Ishikawa (cell line): ENCODE results near the gene RECK.

Source experiments
- CEBPB ChIP-seq: IDR thresholded peaks from 2 replicates; pipeline ENCODE4 v1.6.1; 2012
- CREB1 ChIP-seq: IDR thresholded peaks from 2 replicates; pipeline ENCODE4 v1.6.1; 2012; ENCODE audit warnings: low read depth
- EGR1 ChIP-seq: IDR thresholded peaks from 2 replicates; pipeline ENCODE4 v1.6.1; 2012
- EP300 ChIP-seq: IDR thresholded peaks from 2 replicates; pipeline ENCODE4 v1.6.1; 2012; ENCODE audit warnings: borderline replicate concordance
- FOXM1 ChIP-seq: IDR thresholded peaks from 2 replicates; pipeline ENCODE4 v1.6.1; 2012; ENCODE audit warnings: low read depth, borderline replicate concordance
- MAX ChIP-seq: IDR thresholded peaks from 2 replicates; pipeline ENCODE4 v1.6.1; 2012
- NFIC ChIP-seq: IDR thresholded peaks from 2 replicates; pipeline ENCODE4 v1.6.1; 2012
- RAD21 ChIP-seq: IDR thresholded peaks from 2 replicates; pipeline ENCODE4 v1.6.1; 2012; ENCODE audit warnings: low read depth
- TAF1 ChIP-seq: IDR thresholded peaks from 2 replicates; pipeline ENCODE4 v1.6.1; 2012; ENCODE audit warnings: low read depth, mild to moderate bottlenecking
- TCF12 ChIP-seq: IDR thresholded peaks from 2 replicates; pipeline ENCODE4 v1.6.1; 2012; ENCODE audit warnings: low read depth
- TEAD4 ChIP-seq: IDR thresholded peaks from 2 replicates; pipeline ENCODE4 v1.6.1; 2012
- YY1 ChIP-seq: IDR thresholded peaks from 2 replicates; pipeline ENCODE4 v1.6.1; 2012; ENCODE audit warnings: low read depth
- ZBTB7A ChIP-seq: IDR thresholded peaks from 2 replicates; pipeline ENCODE4 v1.6.1; 2012; ENCODE audit warnings: low read depth
- TF ChIP-seq, protein P1 (sequence below): IDR thresholded peaks from 2 replicates; pipeline ENCODE4 v1.6.1; 2012; ENCODE audit warnings: low read depth, mild to moderate bottlenecking
- TF ChIP-seq, protein P2 (sequence below): IDR thresholded peaks from 2 replicates; pipeline ENCODE4 v1.6.1; 2012

RECK gene

GRCh38 chr9:36163049-36163785, 126.5 kb downstream of the RECK start:
- TF ChIP-seq RAD21 (no peak), TAF1 (no peak), TEAD4 (no peak), CREB1 (no peak), FOXM1 (no peak), EGR1 (no peak), NFIC (no peak), CEBPB (no peak)
- TF ChIP-seq, protein P1, sequence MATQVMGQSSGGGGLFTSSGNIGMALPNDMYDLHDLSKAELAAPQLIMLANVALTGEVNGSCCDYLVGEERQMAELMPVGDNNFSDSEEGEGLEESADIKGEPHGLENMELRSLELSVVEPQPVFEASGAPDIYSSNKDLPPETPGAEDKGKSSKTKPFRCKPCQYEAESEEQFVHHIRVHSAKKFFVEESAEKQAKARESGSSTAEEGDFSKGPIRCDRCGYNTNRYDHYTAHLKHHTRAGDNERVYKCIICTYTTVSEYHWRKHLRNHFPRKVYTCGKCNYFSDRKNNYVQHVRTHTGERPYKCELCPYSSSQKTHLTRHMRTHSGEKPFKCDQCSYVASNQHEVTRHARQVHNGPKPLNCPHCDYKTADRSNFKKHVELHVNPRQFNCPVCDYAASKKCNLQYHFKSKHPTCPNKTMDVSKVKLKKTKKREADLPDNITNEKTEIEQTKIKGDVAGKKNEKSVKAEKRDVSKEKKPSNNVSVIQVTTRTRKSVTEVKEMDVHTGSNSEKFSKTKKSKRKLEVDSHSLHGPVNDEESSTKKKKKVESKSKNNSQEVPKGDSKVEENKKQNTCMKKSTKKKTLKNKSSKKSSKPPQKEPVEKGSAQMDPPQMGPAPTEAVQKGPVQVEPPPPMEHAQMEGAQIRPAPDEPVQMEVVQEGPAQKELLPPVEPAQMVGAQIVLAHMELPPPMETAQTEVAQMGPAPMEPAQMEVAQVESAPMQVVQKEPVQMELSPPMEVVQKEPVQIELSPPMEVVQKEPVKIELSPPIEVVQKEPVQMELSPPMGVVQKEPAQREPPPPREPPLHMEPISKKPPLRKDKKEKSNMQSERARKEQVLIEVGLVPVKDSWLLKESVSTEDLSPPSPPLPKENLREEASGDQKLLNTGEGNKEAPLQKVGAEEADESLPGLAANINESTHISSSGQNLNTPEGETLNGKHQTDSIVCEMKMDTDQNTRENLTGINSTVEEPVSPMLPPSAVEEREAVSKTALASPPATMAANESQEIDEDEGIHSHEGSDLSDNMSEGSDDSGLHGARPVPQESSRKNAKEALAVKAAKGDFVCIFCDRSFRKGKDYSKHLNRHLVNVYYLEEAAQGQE, result no peak
- TF ChIP-seq, protein P2, sequence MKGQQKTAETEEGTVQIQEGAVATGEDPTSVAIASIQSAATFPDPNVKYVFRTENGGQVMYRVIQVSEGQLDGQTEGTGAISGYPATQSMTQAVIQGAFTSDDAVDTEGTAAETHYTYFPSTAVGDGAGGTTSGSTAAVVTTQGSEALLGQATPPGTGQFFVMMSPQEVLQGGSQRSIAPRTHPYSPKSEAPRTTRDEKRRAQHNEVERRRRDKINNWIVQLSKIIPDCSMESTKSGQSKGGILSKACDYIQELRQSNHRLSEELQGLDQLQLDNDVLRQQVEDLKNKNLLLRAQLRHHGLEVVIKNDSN, result no peak

DNA sequence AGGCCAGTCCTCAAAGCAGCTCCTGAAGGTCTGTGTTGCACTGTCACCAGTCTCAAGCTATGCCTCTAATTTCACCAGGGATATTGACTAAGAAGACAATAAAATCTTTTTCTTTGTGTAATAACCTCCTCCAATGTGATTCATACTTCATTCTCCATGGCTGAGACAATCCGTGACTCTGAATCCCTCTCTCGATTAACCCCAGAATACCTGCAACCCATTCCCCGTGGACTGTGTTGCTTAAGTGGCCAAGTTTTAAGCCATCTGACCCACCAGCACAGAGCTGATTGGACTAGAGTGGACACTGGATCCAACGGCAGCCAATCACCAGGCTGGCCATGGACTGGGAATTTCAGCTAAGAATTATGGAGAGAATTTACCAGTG, 127.1 kb downstream of the RECK start:
- no peak for TF ChIP-seq TEAD4
- TF ChIP-seq, protein P2, result no peak

GRCh38 chr9:36164372-36164771, 127.7 kb downstream of the RECK start:
- no peak for TF ChIP-seq TCF12
- TF ChIP-seq CEBPB, result no peak
- no peak for TF ChIP-seq CREB1
- TF ChIP-seq RAD21, result no peak
- TF ChIP-seq, protein P1, result no peak
- TF ChIP-seq, protein P2, result no peak
- TF ChIP-seq NFIC, result no peak

GRCh38 chr9:36164989-36165388, 128.3 kb downstream of the RECK start:
- TF ChIP-seq TAF1 (no peak), MAX (no peak), EGR1 (no peak), TEAD4 (no peak), YY1 (no peak), ZBTB7A (no peak), EP300 (no peak), TCF12 (no peak), FOXM1 (no peak), CEBPB (no peak)
- TF ChIP-seq, protein P2, result no peak

DNA sequence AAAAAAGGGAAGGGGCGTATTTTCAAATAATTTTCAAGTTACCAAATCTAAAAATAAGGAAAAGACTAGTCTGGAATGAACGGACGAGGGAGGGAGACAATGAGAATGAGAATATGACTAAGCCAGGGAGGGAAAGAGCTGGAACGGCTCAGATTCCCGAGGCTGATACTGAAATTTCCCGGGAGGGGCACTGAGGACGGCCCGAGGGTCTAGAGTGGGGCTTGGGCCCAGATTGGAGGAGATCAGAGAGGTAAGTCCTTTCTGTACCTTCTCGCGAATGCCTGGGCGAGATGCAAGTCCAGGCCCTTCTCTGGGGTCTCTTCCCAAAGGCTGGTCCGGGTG, 129.1 kb downstream of the RECK start:
- TF ChIP-seq EGR1, result no peak
- no peak for TF ChIP-seq YY1
- TF ChIP-seq, protein P2, result no peak
